Measurements from ENCODE around the gene MBOAT2. TPM values are rescaled to one million over a fixed set of nuclear protein-coding genes. Genes with fewer than 3 reads are reported as not detected.

Gene MBOAT2
- total and polyA plus RNA-seq, 2 of the 13 experiments (the other 11 are each of a cell fraction or from before 2014, with no cell fraction given) = 0.11 to 0.36 TPM

DNA sequence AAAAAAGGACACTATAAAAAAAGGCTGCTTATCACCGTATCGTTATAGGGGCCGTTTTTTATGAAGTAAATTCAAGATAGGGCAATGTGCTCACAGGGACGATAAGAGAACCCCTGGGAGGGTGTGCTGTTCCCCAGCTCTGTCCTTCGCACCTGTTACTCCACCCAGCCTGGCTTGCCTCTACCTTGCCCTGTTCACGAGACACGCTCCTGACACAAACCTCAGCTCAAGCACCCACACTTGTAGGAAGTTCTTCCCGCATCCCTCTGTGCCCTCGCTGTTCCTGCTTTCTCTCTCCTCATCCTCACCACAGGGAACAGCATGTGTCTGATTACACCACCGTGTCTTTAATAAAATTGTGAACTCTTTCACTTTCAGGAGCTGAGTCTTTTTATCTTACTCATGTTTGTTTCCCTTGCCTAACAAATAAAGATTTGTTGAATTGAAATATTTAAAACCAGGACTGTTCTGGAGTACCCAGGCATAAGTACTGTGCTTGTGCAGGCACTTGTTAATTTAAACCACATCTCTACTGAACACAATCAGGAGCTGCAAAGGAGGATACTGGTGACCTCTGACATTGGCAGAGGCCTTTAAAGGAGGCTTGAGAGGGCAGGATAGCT, 140.0 kb downstream of the MBOAT2 start:
- H2AFZ ChIP-seq (ENCODE audit: low read length) = no peak overlapping the region
- no peak overlapping the region for H3K27ac ChIP-seq (ENCODE audit: extremely low read length, insufficient read depth, low read length)
- DNase-seq (ENCODE audit: low spot score) (no peak), FAIRE-seq (no peak), ATAC-seq (no peak)
- H3K9me3 ChIP-seq (ENCODE audit: low read length) = no peaks in the 10 kb centered on the region
- WGBS (ENCODE audit: low lambda C conversion rate) = 49% methylated on average over 10 of the region's 10 CpGs
- no peaks in the 10 kb centered on the region for H4K20me1 ChIP-seq (ENCODE audit: insufficient read depth, low read length)
- H3K27me3 ChIP-seq (ENCODE audit: control insufficient read depth in 1 of 2, insufficient read depth in 2 of 2, low read length in 2 of 2) = peaks cover 2 to 19% of the 10 kb centered on the region in 2 experiments; a peak in 4 of 5 replicates
- no TSS peak for BruUV-seq (replicated peaks)
- no peaks in the 10 kb centered on the region for H3K36me3 ChIP-seq (replicated peaks in 1 of 2; ENCODE audit: control insufficient read depth in 1 of 2, insufficient read depth in 2 of 2, low read length in 2 of 2)
- no peaks in the 10 kb centered on the region for H3K4me1 ChIP-seq (ENCODE audit: insufficient read depth, low read length)
- H3K4me2 ChIP-seq (ENCODE audit: low read depth, low read length) = no peak overlapping the region
- H3K9ac ChIP-seq (ENCODE audit: insufficient read depth, low read depth, low read length) = no peak overlapping the region
- intact Hi-C loops (cut with micrococcal nuclease; ENCODE audit: unreplicated experiment) (no loop called here), in situ Hi-C loops (cut with HindIII; ENCODE audit: extremely low pct_ligation_motif_present, low pct_unique_long_range_greater_than_20kb) (no loop called here)
- H3K79me2 ChIP-seq (ENCODE audit: insufficient read depth, low read length) = no peaks in the 10 kb centered on the region
- POLR2A ChIA-PET = no interaction called here
- no peak overlapping the region for H3K4me3 ChIP-seq (replicated peaks in 1 of 3; ENCODE audit: insufficient read depth in 1 of 3, low read depth in 2 of 3, low read length in 3 of 3)
- CTCF ChIA-PET (ENCODE audit: low intra/inter-chr PET ratio, low total read pairs) = no interaction called here
- no peak for TF ChIP-seq ZNF616 (CRISPR knock-in tag; IDR thresholded peaks at IDR 0.05; ENCODE audit: low read depth)
- no peak for TF ChIP-seq ZNF577 (CRISPR knock-in tag; IDR thresholded peaks at IDR 0.05; ENCODE audit: borderline replicate concordance, low read depth)
- TF ChIP-seq, protein P1, sequence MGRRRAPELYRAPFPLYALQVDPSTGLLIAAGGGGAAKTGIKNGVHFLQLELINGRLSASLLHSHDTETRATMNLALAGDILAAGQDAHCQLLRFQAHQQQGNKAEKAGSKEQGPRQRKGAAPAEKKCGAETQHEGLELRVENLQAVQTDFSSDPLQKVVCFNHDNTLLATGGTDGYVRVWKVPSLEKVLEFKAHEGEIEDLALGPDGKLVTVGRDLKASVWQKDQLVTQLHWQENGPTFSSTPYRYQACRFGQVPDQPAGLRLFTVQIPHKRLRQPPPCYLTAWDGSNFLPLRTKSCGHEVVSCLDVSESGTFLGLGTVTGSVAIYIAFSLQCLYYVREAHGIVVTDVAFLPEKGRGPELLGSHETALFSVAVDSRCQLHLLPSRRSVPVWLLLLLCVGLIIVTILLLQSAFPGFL (CRISPR knock-in tag; IDR thresholded peaks at IDR 0.05) = no peak
- no peak for TF ChIP-seq KDM1A (CRISPR knock-in tag; IDR thresholded peaks at IDR 0.05)
- TF ChIP-seq ZNF510 (CRISPR knock-in tag; IDR thresholded peaks at IDR 0.05; ENCODE audit: low read depth) = no peak
- no peak for TF ChIP-seq ZNF484 (CRISPR knock-in tag; IDR thresholded peaks at IDR 0.05; ENCODE audit: borderline replicate concordance, low read depth)
- TF ChIP-seq, protein P2, sequence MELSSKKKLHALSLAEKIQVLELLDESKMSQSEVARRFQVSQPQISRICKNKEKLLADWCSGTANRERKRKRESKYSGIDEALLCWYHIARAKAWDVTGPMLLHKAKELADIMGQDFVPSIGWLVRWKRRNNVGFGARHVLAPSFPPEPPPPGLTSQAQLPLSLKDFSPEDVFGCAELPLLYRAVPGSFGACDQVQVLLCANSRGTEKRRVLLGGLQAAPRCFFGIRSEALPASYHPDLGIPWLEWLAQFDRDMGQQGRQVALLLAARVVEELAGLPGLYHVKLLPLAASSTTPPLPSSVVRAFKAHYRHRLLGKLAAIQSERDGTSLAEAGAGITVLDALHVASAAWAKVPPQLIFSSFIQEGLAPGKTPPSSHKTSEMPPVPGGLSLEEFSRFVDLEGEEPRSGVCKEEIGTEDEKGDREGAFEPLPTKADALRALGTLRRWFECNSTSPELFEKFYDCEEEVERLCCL (CRISPR knock-in tag; IDR thresholded peaks at IDR 0.05; ENCODE audit: borderline replicate concordance) = no peak
- TF ChIP-seq, protein P3, sequence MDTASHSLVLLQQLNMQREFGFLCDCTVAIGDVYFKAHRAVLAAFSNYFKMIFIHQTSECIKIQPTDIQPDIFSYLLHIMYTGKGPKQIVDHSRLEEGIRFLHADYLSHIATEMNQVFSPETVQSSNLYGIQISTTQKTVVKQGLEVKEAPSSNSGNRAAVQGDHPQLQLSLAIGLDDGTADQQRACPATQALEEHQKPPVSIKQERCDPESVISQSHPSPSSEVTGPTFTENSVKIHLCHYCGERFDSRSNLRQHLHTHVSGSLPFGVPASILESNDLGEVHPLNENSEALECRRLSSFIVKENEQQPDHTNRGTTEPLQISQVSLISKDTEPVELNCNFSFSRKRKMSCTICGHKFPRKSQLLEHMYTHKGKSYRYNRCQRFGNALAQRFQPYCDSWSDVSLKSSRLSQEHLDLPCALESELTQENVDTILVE (CRISPR knock-in tag; IDR thresholded peaks at IDR 0.05) = no peak
- no peak for TF ChIP-seq POLR2AphosphoS2 (IDR thresholded peaks at IDR 0.05; ENCODE audit: low read depth, low read length)
- no peak for TF ChIP-seq ZNF468 (CRISPR knock-in tag; IDR thresholded peaks at IDR 0.05)
- no peak for TF ChIP-seq BRD4 (CRISPR knock-in tag; IDR thresholded peaks at IDR 0.05)

Data from HepG2 (cell line).